Hematopoietic multipotent progenitor cell treated with erythropoietin and hydrocortisone succinate and interleukin-3 and kit ligand, for 17 days (in vitro differentiated cells): Measurements from ENCODE around the gene SLC35D1.
A peak's percentile ranks its signal among the peaks of the same experiment; 100 is the strongest.
"Not testable (repeated sequence)": the region's sequence is repeated elsewhere in the genome, so short reads cannot be mapped to it uniquely, and the experiment has no call there.

Source experiments
- DNase-seq: peaks from one replicate; pipeline ENCODE4 v3.0.0-alpha.2; 2015; ENCODE audit warnings: low spot score

SLC35D1 gene

DNA sequence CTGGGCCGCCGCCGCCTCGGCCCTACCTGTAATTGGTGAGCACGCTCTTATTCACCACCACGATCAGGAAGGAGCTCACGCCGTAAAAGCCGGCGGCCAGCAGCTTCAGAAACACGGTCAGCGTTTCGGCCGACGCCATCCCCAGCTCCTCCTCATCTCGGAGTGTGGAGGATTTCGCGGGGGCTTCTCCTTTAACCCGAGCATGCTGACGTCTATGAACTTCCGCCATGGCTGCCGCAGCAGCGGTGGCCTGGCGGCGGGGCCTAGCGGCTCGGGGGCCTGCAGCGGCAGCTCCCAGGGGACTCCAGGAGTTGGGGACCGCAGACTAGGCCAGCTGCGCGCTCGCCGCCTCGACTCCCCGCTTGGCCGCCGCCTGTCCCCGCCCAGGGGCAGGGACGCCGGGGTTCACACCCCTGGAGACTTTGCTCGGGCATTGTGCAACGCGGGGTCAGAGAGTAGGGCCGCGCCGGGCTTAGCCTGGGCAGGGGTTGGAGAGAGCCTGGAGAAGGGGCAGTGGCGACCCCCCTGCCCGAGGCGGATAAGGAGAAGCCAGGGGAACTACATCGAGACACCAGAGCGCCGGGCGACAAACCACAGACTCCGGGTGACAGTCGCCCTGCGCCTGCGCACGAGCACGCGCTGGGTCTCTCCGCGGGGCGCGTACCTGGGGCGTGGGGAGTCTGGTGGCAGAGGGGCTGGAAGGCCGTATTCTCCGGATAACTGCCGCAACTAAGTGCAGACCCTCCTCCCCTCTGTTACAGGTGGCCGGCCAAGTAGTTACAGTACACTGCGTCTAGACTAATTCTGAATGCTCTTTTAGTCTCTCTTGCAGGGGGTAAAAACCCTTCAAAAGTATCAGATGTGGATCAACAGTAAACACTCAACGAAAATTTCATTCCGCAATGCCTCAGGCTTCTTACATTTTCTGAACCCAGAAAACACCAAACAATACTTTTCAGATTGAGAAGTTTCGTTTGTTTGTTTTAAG lies at the start of gene SLC35D1:
SLC35D1 (minus strand) TSS at position 364 of the 988 bp plus-strand sequence; CDS start at position 229, 135 bp downstream.
- peak; percentile 33 for DNase-seq

- no peak for DNase-seq
Measured at GRCh38 chr1:67103548-67103947, 49.6 kb upstream of the SLC35D1 start.

DNA sequence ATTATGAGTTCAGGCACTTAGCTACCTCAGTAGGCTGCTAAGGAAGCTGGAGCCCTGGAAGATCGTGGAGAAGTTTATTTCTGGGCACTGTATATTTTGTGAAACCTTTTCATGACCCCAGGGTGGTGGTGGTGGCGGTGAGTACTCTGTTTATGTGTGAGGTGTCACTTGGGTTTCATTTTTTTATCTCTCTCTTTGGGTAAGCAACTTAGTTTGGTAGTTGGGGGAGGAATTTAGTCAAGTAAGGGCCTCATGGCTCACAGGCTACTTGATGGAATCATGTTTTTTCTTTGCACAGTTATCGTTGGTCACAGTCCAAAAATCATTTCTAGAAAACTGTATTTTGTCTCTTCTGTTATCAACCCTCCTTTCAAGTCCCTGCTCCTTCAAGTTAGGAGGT lies 46.9 kb upstream of the SLC35D1 start:
- no peak for DNase-seq

DNA sequence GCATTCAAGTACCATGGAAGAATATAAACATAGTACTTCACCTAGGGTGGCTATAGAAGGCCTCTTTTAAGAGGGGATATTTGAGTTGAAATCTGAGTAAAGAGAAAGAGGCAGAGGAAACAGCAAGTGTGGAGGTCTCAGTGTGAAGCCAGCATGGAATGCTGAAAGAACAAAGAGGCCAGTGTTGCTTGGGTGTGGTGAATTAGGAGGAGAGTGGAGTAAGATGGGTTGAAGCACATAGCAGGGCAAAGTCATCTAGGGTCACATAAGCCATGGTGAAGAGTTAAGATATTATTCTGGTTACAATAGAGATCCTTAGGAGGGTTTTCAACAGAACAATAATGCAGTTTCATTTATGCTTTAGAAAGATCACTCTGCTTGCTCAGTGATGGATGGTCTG lies 43.4 kb upstream of the SLC35D1 start:
- no peak for DNase-seq

- no peak for DNase-seq
Measured at GRCh38 chr1:67094191-67094590, 40.2 kb upstream of the SLC35D1 start.

DNA sequence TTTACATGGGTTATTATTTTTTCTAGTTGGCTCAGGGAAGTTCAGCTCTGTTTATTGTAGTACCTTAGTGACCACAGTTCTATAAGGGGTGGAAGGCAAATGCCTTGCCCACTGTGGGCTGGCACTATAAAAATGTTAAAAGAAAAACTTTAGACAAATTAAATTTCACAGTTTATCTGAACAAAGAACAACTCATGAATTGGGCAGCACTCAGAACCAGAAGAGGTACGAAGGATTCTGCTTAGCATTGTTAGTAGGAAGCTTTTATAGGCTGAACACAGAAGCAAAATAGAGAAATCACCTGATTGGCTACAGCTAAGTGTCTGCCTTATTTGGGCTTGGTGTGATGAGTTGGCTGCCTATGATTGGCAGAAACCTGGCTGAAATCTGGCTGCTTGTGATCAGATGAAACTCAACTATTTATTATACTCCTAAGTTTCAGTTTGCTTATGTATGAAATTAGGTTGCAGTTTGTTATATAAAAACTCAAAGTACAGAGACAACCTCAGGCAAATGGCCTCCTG lies 35.8 kb upstream of the SLC35D1 start:
- DNase-seq = no peak

GRCh38 chr1:67088440-67088839 lies 34.5 kb upstream of the SLC35D1 start:
- DNase-seq = no peak

GRCh38 chr1:67085326-67085725 lies 31.4 kb upstream of the SLC35D1 start:
- no peak for DNase-seq

DNA sequence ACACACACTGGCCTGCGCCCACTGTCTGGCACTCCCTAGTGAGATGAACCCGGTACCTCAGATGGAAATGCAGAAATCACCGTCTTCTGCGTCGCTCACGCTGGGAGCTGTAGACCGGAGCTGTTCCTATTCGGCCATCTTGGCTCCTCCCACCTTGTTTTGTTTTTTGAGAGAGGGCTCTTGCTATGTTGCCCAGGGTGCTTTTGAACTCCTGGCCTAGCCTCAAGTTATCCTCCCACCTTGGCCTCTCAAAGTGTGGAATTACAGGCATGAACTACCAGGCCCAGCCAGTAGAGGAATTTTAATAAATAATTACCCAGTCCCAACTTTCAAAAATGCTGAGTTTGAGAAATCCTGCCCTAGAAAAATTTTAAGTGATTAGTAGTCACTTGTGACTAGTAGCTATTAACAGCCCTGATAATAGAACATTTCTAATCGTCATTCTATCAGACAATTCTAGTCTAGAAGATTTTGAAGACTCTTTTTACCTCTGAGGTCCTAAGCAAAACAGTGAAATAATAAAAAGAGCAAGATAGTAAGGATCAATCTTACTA lies 30.9 kb upstream of the SLC35D1 start:
- DNase-seq = no peak

GRCh38 chr1:67078291-67078690 lies 24.3 kb upstream of the SLC35D1 start:
- DNase-seq = no peak

DNA sequence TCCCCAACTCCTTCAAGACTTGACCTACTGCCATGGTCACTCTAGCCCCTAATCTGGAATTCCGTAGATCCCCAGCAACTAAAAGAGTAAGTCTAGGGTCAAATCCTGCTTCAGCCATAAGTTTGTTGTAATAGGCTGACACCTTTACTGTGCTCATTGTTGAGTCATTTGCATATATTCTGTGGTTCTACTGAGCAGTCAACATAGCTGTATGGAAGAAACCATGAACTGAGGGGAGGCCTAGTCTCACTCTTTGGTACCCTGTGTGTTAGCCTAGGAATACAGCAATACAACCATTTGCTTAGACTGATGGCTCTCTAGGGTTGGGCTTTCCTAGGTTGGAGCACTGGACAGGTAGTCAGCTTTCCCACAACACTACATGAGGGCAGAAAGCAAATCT lies 23.6 kb upstream of the SLC35D1 start:
- DNase-seq = no peak

DNA sequence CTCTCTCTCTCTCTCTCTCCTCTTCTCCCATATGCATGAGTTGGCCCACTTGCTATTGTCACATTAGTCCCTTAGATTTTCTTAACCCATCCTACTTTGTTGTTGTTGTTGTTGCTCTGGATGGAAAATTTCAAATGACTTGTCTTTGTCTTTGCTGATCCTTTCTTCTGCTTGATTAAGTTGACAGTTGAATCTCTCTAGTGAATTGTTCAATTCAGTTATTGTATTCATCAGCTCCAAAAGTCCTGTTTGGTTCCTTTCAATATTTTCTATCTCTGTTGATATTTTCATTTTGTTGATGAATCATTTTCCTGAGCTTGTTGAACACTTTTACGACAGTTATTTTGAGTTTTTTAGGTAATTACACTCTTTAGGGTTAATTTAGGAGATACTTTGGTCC lies 18.8 kb upstream of the SLC35D1 start:
- no peak for DNase-seq

DNA sequence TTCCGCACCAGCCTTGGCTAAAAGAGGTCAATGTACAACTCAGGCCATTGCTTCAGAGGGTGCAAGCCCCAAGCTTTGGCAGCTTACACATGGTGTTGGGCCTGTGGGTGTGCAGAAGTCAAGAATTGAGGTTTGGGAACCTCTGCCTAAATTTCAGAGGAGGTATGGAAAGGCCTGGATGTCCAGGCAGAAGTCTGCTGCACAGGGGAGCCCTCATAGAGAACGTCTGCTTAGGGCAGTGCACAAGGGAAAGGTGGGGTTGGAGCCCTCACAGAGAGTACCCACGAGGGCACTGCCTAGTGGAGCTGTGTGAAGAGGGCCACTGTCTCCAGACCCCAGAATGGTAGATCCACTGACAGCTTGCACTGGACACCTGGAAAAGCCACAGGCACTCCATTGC lies 13.7 kb upstream of the SLC35D1 start:
- not testable (repeated sequence) for DNase-seq

- no peak for DNase-seq
Measured at GRCh38 chr1:67062412-67062811, 8.5 kb upstream of the SLC35D1 start.

GRCh38 chr1:67061266-67061665 lies 7.3 kb upstream of the SLC35D1 start:
- no peak for DNase-seq

- no peak for DNase-seq
Measured at GRCh38 chr1:67060811-67061218, 6.9 kb upstream of the SLC35D1 start.

DNA sequence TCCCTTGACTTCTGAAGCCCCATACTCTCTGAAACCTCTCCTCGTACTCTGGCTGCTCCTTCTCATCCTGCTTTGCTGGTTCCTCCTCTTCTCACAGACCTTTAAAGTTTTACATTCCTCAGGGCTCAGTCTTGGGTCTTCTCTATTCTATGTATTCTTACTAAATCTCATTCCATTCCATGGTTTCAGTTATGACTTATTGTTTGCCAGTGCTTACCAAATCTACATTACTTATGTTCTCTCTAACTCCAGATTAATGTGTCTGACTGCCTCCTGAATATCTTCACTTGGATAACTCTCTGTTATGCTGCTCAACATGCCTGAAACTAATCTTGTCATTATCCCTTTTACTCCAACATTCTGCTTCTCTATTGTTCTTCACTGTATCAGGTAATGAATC lies 5.4 kb upstream of the SLC35D1 start:
- DNase-seq = no peak

DNA sequence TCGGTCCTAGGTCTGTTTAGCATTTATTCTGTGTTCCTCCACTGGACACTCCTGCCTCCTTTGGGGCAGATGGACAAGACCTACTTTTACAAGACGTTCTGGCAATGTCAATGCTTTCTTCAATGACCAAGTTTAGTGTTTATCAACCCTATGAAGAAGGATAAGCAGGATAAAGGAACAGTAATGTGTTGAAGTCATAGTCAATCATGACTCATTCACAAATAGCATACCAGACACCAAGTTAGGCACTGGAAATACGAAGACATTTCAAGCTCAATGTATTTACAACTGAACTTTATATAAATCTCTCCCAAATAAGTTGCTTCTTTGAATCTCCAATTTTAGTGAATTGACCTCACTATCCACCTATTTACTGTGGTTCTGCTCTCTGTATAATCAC lies 4.8 kb upstream of the SLC35D1 start:
- DNase-seq = no peak

GRCh38 chr1:67058242-67058641 lies 4.3 kb upstream of the SLC35D1 start:
- no peak for DNase-seq

DNA sequence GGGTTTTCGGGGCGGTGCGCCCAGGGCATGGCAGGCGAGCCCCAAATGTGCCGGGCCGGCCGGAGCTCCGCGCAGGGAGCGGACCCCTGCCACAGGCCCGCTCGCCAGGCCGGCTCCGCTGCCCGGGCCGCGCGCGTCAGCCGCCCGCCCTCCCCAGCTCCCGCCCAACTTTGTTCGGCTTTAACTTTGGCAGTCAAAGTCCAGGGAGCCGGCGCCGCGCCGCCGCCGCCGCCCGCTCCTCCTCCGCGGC lies 488 bp downstream of the SLC35D1 start:
- DNase-seq = no peak

DNA sequence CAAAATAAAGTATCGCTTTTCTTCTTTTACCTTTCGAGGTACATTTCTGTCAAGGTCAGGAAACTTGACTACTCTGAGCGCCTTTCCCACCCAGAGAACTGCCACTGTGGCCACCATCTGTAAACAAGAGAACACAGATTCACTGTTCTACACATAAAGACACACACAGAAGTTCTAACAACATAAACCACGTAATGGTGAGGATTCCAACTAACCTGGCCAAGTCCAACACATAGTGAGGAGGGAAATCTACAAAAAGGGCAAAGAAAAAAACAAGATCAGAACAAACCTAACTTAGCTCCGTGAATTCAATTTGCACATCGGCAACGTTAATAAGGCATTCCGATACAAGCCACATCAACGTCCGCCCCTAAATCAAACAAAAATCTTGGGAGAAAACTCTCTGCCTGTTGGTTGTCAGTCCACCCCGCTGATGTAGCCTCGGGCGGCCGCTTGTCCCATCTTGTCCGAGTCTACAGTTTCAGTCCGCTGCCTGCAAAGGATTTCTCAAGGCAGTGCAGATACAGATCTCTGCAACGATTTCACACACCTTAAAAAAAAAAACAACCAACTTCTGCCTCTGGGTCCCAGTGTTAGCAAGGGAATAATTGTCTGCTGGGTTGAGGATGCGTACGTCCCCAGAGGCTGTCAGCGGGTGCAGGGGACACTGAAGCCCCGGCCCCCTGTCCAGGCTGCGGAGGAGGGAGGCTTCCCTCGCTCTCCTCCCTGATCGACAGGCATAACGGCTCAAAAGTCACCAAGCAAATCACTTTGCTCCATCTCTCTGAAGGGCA lies 1.0 kb downstream of the SLC35D1 start:
- peak; percentile 12 for DNase-seq

- DNase-seq = no peak
Measured at GRCh38 chr1:67051196-67051595, 2.8 kb downstream of the SLC35D1 start.
